WI38 (cell line): ENCODE measurements around the gene MIX23.

Source experiments
- H3K4me3 ChIP-seq: 2 replicates; pipeline ENCODE4 v1.5.1; 2011; ENCODE audit warnings: low read depth, mild to moderate bottlenecking, control low read depth, low read length
- CTCF ChIP-seq: IDR thresholded peaks from 2 replicates; pipeline ENCODE4 v1.5.1; 2012; ENCODE audit warnings: low read depth, mild to moderate bottlenecking, control low read depth, low read length

Gene MIX23

GRCh38 chr3:122315619-122316018 lies 67.4 kb downstream of the MIX23 start:
- TF ChIP-seq CTCF = no peak
- H3K4me3 ChIP-seq = no peak overlapping the region

GRCh38 chr3:122314228-122314876 lies 68.7 kb downstream of the MIX23 start:
- TF ChIP-seq CTCF = no peak
- no peak overlapping the region for H3K4me3 ChIP-seq

- no peak for TF ChIP-seq CTCF
- no peak overlapping the region for H3K4me3 ChIP-seq
Measured at GRCh38 chr3:122313281-122313680, 69.8 kb downstream of the MIX23 start.

GRCh38 chr3:122312826-122313225 lies 70.2 kb downstream of the MIX23 start:
- no peak for TF ChIP-seq CTCF
- no peak overlapping the region for H3K4me3 ChIP-seq

- TF ChIP-seq CTCF = no peak
Measured at GRCh38 chr3:122310361-122310760, 72.7 kb downstream of the MIX23 start.

More at GRCh38 chr3:122310361-122310760, 72.7 kb downstream of the MIX23 start:
- H3K4me3 ChIP-seq = no peak overlapping the region
